Neural progenitor cell (in vitro differentiated cells): ENCODE results near the gene GINM1.

ENCODE experiments used
- CTCF ChIP-seq: fragments of 200-600 bp; sonication (generic); IDR thresholded peaks from 2 replicates; pipeline ENCODE4 v1.5.1; 2017; ENCODE audit warnings: antibody characterized with exemption, mild to moderate bottlenecking
- EZH2 ChIP-seq: fragments of 200-600 bp; sonication (generic); IDR thresholded peaks from 2 replicates; pipeline ENCODE4 v1.6.1; 2017; ENCODE audit warnings: antibody characterized with exemption, mild to moderate bottlenecking, moderate library complexity
- EZH2phosphoT487 ChIP-seq: fragments of 200-600 bp; sonication (generic); IDR thresholded peaks from 2 replicates; pipeline ENCODE4 v1.6.1; 2017; ENCODE audit warnings: antibody characterized with exemption

- TF ChIP-seq CTCF, result no peak
- TF ChIP-seq EZH2phosphoT487, result no peak
- TF ChIP-seq EZH2, result no peak
These were observed 36.5 kb upstream of the GINM1 start for GRCh38 chr6:149529650-149530049.
